HepG2 (cell line): Measurements from ENCODE around the gene MTA3. TPM values are rescaled to one million over a fixed set of nuclear protein-coding genes. Genes with fewer than 3 reads are reported as not detected.
A peak's percentile ranks its signal among the peaks of the same experiment; 100 is the strongest.

Experiments used
- DPF2 ChIP-seq: sonication (generic); formaldehyde crosslinking; IDR thresholded peaks from 2 replicates; pipeline ENCODE4 v1.4.0; 2020; ENCODE audit warnings: mild to moderate bottlenecking, low read depth, missing genetic modification reagents, borderline replicate concordance
- HNRNPK ChIP-seq: fragments of 200-400 bp; formaldehyde crosslinking; IDR thresholded peaks from 2 replicates; pipeline ENCODE4 v1.6.1; 2018; ENCODE audit warnings: low read length, low read depth, moderate library complexity, mild to moderate bottlenecking; ENCODE audit not compliant: poor library complexity, severe bottlenecking
- MIER3 ChIP-seq: IDR thresholded peaks from 2 replicates; pipeline ENCODE4 v1.6.1; 2016; ENCODE audit warnings: missing compliant biosample characterization, borderline replicate concordance
- NFE2L1 ChIP-seq: sonication (generic); formaldehyde crosslinking; IDR thresholded peaks from 2 replicates; pipeline ENCODE4 v1.4.0; 2020; ENCODE audit warnings: missing genetic modification reagents, mild to moderate bottlenecking, borderline replicate concordance
- PITX1 ChIP-seq: sonication (generic); formaldehyde crosslinking; IDR thresholded peaks from 2 replicates; pipeline ENCODE4 v1.5.1; 2020; ENCODE audit warnings: mild to moderate bottlenecking, missing genetic modification reagents
- PLSCR1 ChIP-seq: sonication (generic); formaldehyde crosslinking; IDR thresholded peaks from 2 replicates; pipeline ENCODE4 v1.5.0; 2020; ENCODE audit warnings: missing genetic modification reagents, mild to moderate bottlenecking, borderline replicate concordance
- PRDM15 ChIP-seq: sonication (generic); formaldehyde crosslinking; IDR thresholded peaks from 2 replicates; pipeline ENCODE4 v1.4.0; 2020; ENCODE audit warnings: missing genetic modification reagents
- RXRB ChIP-seq: IDR thresholded peaks from 2 replicates; pipeline ENCODE4 v1.6.1; 2016; ENCODE audit warnings: borderline replicate concordance, missing genetic modification reagents, missing compliant biosample characterization
- SAP130 ChIP-seq: IDR thresholded peaks from 2 replicates; pipeline ENCODE4 v1.6.1; 2016; ENCODE audit warnings: low read depth
- SMYD3 ChIP-seq: sonication (generic); formaldehyde crosslinking; IDR thresholded peaks from 2 replicates; pipeline ENCODE4 v1.8.1; 2023; ENCODE audit warnings: mild to moderate bottlenecking, missing genetic modification reagents
- TOPORS ChIP-seq: sonication (generic); formaldehyde crosslinking; IDR thresholded peaks from 2 replicates; pipeline ENCODE4 v1.8.0; 2023; ENCODE audit warnings: mild to moderate bottlenecking, missing genetic modification reagents
- TSC22D2 ChIP-seq: sonication (generic); formaldehyde crosslinking; IDR thresholded peaks from 2 replicates; pipeline ENCODE4 v1.5.1; 2020; ENCODE audit warnings: missing genetic modification reagents, mild to moderate bottlenecking, borderline replicate concordance
- WIZ ChIP-seq: sonication (generic); formaldehyde crosslinking; IDR thresholded peaks from 2 replicates; pipeline ENCODE4 v1.5.1; 2020; ENCODE audit warnings: mild to moderate bottlenecking, missing genetic modification reagents
- ZNF543 ChIP-seq: sonication (generic); formaldehyde crosslinking; IDR thresholded peaks from 2 replicates; pipeline ENCODE4 v1.4.0; 2020; ENCODE audit warnings: mild to moderate bottlenecking, missing genetic modification reagents
- polyA plus RNA-seq, 8 experiments: library from polyadenylated mRNA; depleted of rRNA in 3 of 8; stranded (reverse) in 7 of 8; unstranded in 1 of 8; fragments of >200 nt; fragmentation: Illumina TruSeq in 4 of 8; extraction: Trizol in 4 of 8; gene quantifications; 2 replicates each; pipeline versions ENCODE4 v1.2.1 to v1.2.3, GENCODE V29; 2011 to 2016; ENCODE audit warnings: low read depth in 4 of 8, missing spikeins in 1 of 8, mixed read lengths in 1 of 8; ENCODE audit not compliant: insufficient read depth in 1 of 8
- total RNA-seq, 5 experiments: library from RNA; depleted of rRNA; stranded (reverse); fragments of >200 nt; fragmentation: Illumina TruSeq; extraction: Trizol; gene quantifications; 2 replicates each; pipeline ENCODE4 v1.2.3, GENCODE V29; 2016; ENCODE audit warnings: low read depth in 1 of 5
- TF ChIP-seq, protein P1 (sequence below): sonication (generic); formaldehyde crosslinking; IDR thresholded peaks from 2 replicates; pipeline ENCODE4 v1.4.0; 2020; ENCODE audit warnings: low read depth, mild to moderate bottlenecking, missing genetic modification reagents
- TF ChIP-seq, protein P2 (sequence below): sonication (generic); formaldehyde crosslinking; IDR thresholded peaks from 2 replicates; pipeline ENCODE4 v1.4.0; 2020; ENCODE audit warnings: missing genetic modification reagents, borderline replicate concordance
- TF ChIP-seq, protein P3 (sequence below): sonication (generic); formaldehyde crosslinking; IDR thresholded peaks from 2 replicates; pipeline ENCODE4 v1.4.0; 2020; ENCODE audit warnings: missing genetic modification reagents; ENCODE audit errors: not compliant biosample characterization

Gene MTA3
- total and polyA plus RNA-seq, 2 of the 13 experiments (the other 11 are each of a cell fraction or from before 2014, with no cell fraction given): 48.8 to 77.8 TPM

- TF ChIP-seq DPF2 (no peak), PLSCR1 (CRISPR knock-in tag) (no peak), NFE2L1 (no peak), TOPORS (0 out of 2 replicates have a peak, but pooled peaks have one; percentile 14), HNRNPK (no peak), MIER3 (CRISPR knock-in tag) (no peak), PRDM15 (CRISPR knock-in tag) (no peak), SMYD3 (CRISPR knock-in tag) (no peak), WIZ (CRISPR knock-in tag) (no peak), SAP130 (no peak), PITX1 (CRISPR knock-in tag) (no peak), ZNF543 (no peak), TSC22D2 (no peak), RXRB (CRISPR knock-in tag) (peak; percentile 25; the same call in 1 of the 2 replicates)
- TF ChIP-seq, protein P1, sequence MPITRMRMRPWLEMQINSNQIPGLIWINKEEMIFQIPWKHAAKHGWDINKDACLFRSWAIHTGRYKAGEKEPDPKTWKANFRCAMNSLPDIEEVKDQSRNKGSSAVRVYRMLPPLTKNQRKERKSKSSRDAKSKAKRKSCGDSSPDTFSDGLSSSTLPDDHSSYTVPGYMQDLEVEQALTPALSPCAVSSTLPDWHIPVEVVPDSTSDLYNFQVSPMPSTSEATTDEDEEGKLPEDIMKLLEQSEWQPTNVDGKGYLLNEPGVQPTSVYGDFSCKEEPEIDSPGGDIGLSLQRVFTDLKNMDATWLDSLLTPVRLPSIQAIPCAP (CRISPR knock-in tag): no peak
- TF ChIP-seq, protein P2, sequence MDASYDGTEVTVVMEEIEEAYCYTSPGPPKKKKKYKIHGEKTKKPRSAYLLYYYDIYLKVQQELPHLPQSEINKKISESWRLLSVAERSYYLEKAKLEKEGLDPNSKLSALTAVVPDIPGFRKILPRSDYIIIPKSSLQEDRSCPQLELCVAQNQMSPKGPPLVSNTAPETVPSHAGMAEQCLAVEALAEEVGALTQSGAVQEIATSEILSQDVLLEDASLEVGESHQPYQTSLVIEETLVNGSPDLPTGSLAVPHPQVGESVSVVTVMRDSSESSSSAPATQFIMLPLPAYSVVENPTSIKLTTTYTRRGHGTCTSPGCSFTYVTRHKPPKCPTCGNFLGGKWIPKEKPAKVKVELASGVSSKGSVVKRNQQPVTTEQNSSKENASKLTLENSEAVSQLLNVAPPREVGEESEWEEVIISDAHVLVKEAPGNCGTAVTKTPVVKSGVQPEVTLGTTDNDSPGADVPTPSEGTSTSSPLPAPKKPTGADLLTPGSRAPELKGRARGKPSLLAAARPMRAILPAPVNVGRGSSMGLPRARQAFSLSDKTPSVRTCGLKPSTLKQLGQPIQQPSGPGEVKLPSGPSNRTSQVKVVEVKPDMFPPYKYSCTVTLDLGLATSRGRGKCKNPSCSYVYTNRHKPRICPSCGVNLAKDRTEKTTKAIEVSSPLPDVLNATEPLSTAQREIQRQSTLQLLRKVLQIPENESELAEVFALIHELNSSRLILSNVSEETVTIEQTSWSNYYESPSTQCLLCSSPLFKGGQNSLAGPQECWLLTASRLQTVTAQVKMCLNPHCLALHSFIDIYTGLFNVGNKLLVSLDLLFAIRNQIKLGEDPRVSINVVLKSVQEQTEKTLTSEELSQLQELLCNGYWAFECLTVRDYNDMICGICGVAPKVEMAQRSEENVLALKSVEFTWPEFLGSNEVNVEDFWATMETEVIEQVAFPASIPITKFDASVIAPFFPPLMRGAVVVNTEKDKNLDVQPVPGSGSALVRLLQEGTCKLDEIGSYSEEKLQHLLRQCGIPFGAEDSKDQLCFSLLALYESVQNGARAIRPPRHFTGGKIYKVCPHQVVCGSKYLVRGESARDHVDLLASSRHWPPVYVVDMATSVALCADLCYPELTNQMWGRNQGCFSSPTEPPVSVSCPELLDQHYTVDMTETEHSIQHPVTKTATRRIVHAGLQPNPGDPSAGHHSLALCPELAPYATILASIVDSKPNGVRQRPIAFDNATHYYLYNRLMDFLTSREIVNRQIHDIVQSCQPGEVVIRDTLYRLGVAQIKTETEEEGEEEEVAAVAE (CRISPR knock-in tag): no peak
- TF ChIP-seq, protein P3, sequence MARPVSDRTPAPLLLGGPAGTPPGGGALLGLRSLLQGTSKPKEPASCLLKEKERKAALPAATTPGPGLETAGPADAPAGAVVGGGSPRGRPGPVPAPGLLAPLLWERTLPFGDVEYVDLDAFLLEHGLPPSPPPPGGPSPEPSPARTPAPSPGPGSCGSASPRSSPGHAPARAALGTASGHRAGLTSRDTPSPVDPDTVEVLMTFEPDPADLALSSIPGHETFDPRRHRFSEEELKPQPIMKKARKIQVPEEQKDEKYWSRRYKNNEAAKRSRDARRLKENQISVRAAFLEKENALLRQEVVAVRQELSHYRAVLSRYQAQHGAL: no peak
Observed at GRCh38 chr2:42788882-42789281, 220.4 kb downstream of the MTA3 start (continued).
